SK-N-SH treated with all-trans-retinoic acid at 6 μM for 48 hours (cell line): Measurements from ENCODE around the gene CFAP90.

Experiments used
- ATAC-seq: fragments of 200-7000 bp; cut with Tn5 transposase; 3 replicates; pipeline ENCODE4 v1.9.1; 2020; ENCODE audit warnings: mild to moderate bottlenecking, moderate library complexity
- ARNTL ChIP-seq: fragments of 450-650 bp; formaldehyde crosslinking; IDR thresholded peaks from 2 replicates; pipeline ENCODE4 v1.5.0; 2020; ENCODE audit warnings: low read depth, mild to moderate bottlenecking, moderate library complexity, borderline replicate concordance
- BACH2 ChIP-seq: fragments of 250-450 bp; sonication (Bioruptor Pico); IDR thresholded peaks from 2 replicates; pipeline ENCODE4 v1.9.0; 2021; ENCODE audit warnings: mild to moderate bottlenecking, borderline replicate concordance
- CSDC2 ChIP-seq: fragments of 250-450 bp; sonication (Bioruptor Pico); IDR thresholded peaks from 2 replicates; pipeline ENCODE4 v1.5.0; 2020; ENCODE audit warnings: mild to moderate bottlenecking, moderate library complexity
- ESRRG ChIP-seq: fragments of 250-450 bp; sonication (Bioruptor Pico); IDR thresholded peaks from 2 replicates; pipeline ENCODE4 v1.6.1; 2021; ENCODE audit warnings: mild to moderate bottlenecking
- OSR1 ChIP-seq: fragments of 250-450 bp; sonication (Bioruptor Pico); IDR thresholded peaks from 2 replicates; pipeline ENCODE4 v1.8.0; 2022; ENCODE audit warnings: moderate library complexity, mild to moderate bottlenecking, inconsistent platforms
- RARB ChIP-seq: fragments of 250-450 bp; sonication (Bioruptor Pico); IDR thresholded peaks from 2 replicates; pipeline ENCODE4 v1.8.0; 2021; ENCODE audit warnings: mild to moderate bottlenecking, moderate library complexity
- SNAI2 ChIP-seq: fragments of 250-450 bp; sonication (Bioruptor Pico); IDR thresholded peaks from 2 replicates; pipeline ENCODE4 v1.5.0; 2020; ENCODE audit warnings: mild to moderate bottlenecking, moderate library complexity
- TCF4 ChIP-seq: fragments of 250-450 bp; sonication (Bioruptor Pico); IDR thresholded peaks from 2 replicates; pipeline ENCODE4 v1.8.0; 2021; ENCODE audit warnings: mild to moderate bottlenecking, moderate library complexity, borderline replicate concordance
- TOX ChIP-seq: fragments of 250-450 bp; sonication (Bioruptor Pico); IDR thresholded peaks from 2 replicates; pipeline ENCODE4 v1.8.0; 2021; ENCODE audit warnings: mild to moderate bottlenecking, moderate library complexity, borderline replicate concordance
- ZC3H10 ChIP-seq: fragments of 250-450 bp; sonication (Bioruptor Pico); IDR thresholded peaks from 2 replicates; pipeline ENCODE4 v1.5.1; 2021; ENCODE audit warnings: mild to moderate bottlenecking, moderate library complexity
- ZFP3 ChIP-seq: fragments of 250-450 bp; sonication (Bioruptor Pico); IDR thresholded peaks from 2 replicates; pipeline ENCODE4 v1.5.0; 2020; ENCODE audit warnings: mild to moderate bottlenecking, moderate library complexity
- ZFP30 ChIP-seq: fragments of 450-650 bp; formaldehyde crosslinking; IDR thresholded peaks from 2 replicates; pipeline ENCODE4 v1.5.0; 2022; ENCODE audit warnings: mild to moderate bottlenecking, moderate library complexity
- ZNF565 ChIP-seq: fragments of 450-650 bp; formaldehyde crosslinking; conservative IDR thresholded peaks from 2 replicates; pipeline ENCODE4 v1.5.0; 2020; ENCODE audit warnings: low read depth, mild to moderate bottlenecking, moderate library complexity
- ZNF70 ChIP-seq: fragments of 450-650 bp; formaldehyde crosslinking; IDR thresholded peaks from 2 replicates; pipeline ENCODE4 v1.5.0; 2020; ENCODE audit warnings: mild to moderate bottlenecking, moderate library complexity
- ZNF8 ChIP-seq: fragments of 450-650 bp; formaldehyde crosslinking; IDR thresholded peaks from 2 replicates; pipeline ENCODE4 v1.5.0; 2020; ENCODE audit warnings: mild to moderate bottlenecking, moderate library complexity
- TF ChIP-seq, protein P1 (sequence below): fragments of 250-450 bp; sonication (Bioruptor Pico); IDR thresholded peaks from 2 replicates; pipeline ENCODE4 v1.8.0; 2020; ENCODE audit warnings: mild to moderate bottlenecking, moderate library complexity, borderline replicate concordance
- TF ChIP-seq, protein P2 (sequence below): fragments of 250-450 bp; sonication (Bioruptor Pico); IDR thresholded peaks from 2 replicates; pipeline ENCODE4 v1.8.0; 2021; ENCODE audit warnings: low read depth, mild to moderate bottlenecking, moderate library complexity, borderline replicate concordance
- TF ChIP-seq, protein P3 (sequence below): fragments of 250-450 bp; sonication (Bioruptor Pico); IDR thresholded peaks from 2 replicates; pipeline ENCODE4 v1.5.0; 2020; ENCODE audit warnings: mild to moderate bottlenecking, moderate library complexity
- TF ChIP-seq, protein P4 (sequence below): fragments of 250-450 bp; sonication (Bioruptor Pico); IDR thresholded peaks from 2 replicates; pipeline ENCODE4 v1.5.1; 2020; ENCODE audit warnings: low read depth, mild to moderate bottlenecking, moderate library complexity
- TF ChIP-seq, protein P5 (sequence below): fragments of 250-450 bp; sonication (Bioruptor Pico); IDR thresholded peaks from 2 replicates; pipeline ENCODE4 v1.5.1; 2021; ENCODE audit warnings: mild to moderate bottlenecking, moderate library complexity

CFAP90 gene

DNA sequence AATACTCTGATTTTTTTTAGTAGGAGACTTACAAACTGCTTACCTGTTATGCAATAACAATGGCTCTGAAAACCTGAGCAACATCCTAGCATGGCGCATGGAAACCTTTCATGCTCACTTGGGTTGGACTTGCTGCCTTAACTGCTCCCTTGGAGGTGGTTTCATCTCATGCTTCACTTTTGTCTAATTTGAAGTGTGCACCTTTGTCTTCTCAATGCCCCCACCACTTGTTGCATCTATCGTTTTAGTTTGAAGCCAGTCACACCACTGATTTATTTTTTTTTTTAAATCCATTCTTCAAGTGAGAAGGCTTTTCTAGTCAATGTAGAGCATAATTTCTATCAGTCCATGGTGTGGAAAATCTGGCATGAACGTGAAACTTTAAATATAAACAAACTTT is 63.2 kb downstream of the CFAP90 start:
- no peak for ATAC-seq
- TF ChIP-seq TCF4 (no peak), ARNTL (no peak), RARB (CRISPR knock-in tag) (no peak), CSDC2 (no peak), OSR1 (CRISPR knock-in tag) (no peak), TOX (CRISPR knock-in tag) (no peak), SNAI2 (CRISPR knock-in tag) (no peak), BACH2 (no peak), ZFP3 (no peak), ESRRG (no peak), ZNF565 (CRISPR knock-in tag) (no peak), ZC3H10 (CRISPR knock-in tag) (no peak), ZNF70 (no peak)
- TF ChIP-seq, protein P1, sequence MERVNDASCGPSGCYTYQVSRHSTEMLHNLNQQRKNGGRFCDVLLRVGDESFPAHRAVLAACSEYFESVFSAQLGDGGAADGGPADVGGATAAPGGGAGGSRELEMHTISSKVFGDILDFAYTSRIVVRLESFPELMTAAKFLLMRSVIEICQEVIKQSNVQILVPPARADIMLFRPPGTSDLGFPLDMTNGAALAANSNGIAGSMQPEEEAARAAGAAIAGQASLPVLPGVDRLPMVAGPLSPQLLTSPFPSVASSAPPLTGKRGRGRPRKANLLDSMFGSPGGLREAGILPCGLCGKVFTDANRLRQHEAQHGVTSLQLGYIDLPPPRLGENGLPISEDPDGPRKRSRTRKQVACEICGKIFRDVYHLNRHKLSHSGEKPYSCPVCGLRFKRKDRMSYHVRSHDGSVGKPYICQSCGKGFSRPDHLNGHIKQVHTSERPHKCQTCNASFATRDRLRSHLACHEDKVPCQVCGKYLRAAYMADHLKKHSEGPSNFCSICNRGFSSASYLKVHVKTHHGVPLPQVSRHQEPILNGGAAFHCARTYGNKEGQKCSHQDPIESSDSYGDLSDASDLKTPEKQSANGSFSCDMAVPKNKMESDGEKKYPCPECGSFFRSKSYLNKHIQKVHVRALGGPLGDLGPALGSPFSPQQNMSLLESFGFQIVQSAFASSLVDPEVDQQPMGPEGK (CRISPR knock-in tag), result no peak
- TF ChIP-seq, protein P2, sequence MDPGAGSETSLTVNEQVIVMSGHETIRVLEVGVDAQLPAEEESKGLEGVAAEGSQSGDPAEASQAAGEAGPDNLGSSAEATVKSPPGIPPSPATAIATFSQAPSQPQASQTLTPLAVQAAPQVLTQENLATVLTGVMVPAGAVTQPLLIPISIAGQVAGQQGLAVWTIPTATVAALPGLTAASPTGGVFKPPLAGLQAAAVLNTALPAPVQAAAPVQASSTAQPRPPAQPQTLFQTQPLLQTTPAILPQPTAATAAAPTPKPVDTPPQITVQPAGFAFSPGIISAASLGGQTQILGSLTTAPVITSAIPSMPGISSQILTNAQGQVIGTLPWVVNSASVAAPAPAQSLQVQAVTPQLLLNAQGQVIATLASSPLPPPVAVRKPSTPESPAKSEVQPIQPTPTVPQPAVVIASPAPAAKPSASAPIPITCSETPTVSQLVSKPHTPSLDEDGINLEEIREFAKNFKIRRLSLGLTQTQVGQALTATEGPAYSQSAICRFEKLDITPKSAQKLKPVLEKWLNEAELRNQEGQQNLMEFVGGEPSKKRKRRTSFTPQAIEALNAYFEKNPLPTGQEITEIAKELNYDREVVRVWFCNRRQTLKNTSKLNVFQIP (CRISPR knock-in tag), result no peak

DNA sequence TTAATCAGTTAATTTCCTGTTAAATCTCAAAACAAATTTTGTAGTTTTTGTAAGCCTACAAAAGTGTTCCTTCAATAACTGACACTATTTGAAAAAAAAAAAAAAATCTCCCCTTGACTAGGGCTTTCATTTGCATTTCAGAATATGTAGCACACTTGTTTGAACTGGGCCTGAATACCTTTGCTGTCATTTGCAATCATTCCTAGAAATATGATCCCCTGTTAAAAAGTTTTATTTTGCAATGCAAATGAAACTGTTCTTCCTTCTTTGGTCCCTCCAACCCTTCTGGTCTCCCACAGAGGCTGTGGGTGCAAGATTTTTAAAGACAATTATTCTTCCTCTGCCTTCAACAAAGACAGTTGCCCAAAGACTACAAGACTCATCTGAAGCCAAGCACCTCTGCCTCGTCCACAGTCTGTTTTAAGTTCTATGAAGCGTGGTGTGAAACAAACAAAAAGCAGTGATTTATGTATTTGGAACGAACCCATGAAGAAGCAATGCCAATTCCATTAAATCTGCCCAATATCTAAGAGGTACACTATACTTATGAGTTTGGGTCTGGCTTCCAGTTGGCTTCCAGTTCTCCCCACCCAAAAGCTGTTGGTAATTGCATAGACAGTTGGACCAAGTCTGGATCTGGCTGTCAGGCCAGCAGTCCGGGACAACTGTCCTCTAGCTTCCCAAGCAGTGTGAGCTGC is 66.1 kb downstream of the CFAP90 start:
- no peak for ATAC-seq
- TF ChIP-seq, protein P3, sequence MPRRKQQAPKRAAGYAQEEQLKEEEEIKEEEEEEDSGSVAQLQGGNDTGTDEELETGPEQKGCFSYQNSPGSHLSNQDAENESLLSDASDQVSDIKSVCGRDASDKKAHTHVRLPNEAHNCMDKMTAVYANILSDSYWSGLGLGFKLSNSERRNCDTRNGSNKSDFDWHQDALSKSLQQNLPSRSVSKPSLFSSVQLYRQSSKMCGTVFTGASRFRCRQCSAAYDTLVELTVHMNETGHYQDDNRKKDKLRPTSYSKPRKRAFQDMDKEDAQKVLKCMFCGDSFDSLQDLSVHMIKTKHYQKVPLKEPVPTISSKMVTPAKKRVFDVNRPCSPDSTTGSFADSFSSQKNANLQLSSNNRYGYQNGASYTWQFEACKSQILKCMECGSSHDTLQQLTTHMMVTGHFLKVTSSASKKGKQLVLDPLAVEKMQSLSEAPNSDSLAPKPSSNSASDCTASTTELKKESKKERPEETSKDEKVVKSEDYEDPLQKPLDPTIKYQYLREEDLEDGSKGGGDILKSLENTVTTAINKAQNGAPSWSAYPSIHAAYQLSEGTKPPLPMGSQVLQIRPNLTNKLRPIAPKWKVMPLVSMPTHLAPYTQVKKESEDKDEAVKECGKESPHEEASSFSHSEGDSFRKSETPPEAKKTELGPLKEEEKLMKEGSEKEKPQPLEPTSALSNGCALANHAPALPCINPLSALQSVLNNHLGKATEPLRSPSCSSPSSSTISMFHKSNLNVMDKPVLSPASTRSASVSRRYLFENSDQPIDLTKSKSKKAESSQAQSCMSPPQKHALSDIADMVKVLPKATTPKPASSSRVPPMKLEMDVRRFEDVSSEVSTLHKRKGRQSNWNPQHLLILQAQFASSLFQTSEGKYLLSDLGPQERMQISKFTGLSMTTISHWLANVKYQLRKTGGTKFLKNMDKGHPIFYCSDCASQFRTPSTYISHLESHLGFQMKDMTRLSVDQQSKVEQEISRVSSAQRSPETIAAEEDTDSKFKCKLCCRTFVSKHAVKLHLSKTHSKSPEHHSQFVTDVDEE (CRISPR knock-in tag), result no peak
- no peak for TF ChIP-seq ZNF70
- no peak for TF ChIP-seq ZNF8 (CRISPR knock-in tag)
- TF ChIP-seq, protein P4, sequence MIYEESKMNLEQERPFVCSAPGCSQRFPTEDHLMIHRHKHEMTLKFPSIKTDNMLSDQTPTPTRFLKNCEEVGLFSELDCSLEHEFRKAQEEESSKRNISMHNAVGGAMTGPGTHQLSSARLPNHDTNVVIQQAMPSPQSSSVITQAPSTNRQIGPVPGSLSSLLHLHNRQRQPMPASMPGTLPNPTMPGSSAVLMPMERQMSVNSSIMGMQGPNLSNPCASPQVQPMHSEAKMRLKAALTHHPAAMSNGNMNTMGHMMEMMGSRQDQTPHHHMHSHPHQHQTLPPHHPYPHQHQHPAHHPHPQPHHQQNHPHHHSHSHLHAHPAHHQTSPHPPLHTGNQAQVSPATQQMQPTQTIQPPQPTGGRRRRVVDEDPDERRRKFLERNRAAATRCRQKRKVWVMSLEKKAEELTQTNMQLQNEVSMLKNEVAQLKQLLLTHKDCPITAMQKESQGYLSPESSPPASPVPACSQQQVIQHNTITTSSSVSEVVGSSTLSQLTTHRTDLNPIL (CRISPR knock-in tag), result no peak
- no peak for TF ChIP-seq ZFP30 (CRISPR knock-in tag)
- TF ChIP-seq, protein P5, sequence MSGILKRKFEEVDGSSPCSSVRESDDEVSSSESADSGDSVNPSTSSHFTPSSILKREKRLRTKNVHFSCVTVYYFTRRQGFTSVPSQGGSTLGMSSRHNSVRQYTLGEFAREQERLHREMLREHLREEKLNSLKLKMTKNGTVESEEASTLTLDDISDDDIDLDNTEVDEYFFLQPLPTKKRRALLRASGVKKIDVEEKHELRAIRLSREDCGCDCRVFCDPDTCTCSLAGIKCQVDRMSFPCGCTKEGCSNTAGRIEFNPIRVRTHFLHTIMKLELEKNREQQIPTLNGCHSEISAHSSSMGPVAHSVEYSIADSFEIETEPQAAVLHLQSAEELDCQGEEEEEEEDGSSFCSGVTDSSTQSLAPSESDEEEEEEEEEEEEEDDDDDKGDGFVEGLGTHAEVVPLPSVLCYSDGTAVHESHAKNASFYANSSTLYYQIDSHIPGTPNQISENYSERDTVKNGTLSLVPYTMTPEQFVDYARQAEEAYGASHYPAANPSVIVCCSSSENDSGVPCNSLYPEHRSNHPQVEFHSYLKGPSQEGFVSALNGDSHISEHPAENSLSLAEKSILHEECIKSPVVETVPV (CRISPR knock-in tag), result no peak
- TF ChIP-seq, protein P1 (CRISPR knock-in tag), result no peak
- TF ChIP-seq, protein P2 (CRISPR knock-in tag), result no peak
- TF ChIP-seq ZFP3, result no peak
